ENCODE data around the gene IL1RN. TPM values are rescaled to one million over a fixed set of nuclear protein-coding genes. Genes with fewer than 3 reads are reported as not detected.

The IL1RN gene
- total and polyA plus RNA-seq, 2 donors (not counting 3 experiments of a cell fraction or from before 2014, with no cell fraction given) = not detected

DNA sequence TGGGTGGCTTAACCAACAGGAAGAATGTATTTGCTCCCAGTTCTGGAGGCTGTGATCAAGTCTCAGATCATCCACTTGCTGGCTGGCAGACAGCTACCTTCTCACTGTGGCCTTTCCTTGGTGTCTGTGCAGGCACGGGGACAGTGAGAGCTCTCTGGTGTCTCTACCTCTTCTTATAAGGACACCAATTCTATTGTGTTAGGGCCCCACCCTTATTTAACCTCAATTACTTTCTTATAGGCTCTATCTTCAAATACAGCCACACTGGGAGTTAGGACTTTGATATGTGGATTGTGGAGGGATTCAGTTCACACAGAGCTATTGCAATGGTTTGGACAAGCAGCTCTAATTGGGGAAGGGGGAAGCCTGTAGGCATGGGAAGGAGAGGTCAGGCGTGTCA, 25.3 kb upstream of the IL1RN start:
- CTCF ChIA-PET = no interaction called here
- Histone ChIP-seq H4K20me1 (replicated peaks; ENCODE audit: control insufficient read depth, extremely low read depth, insufficient read depth, low read length) (no peaks in the 10 kb centered on the region), H3K4me2 (ENCODE audit: insufficient read depth, low read length) (no peak overlapping the region), H3K79me2 (ENCODE audit: control insufficient read depth, insufficient read depth, low read length) (no peaks in the 10 kb centered on the region), H3K27ac (ENCODE audit: insufficient read depth, low read depth, low read length) (no peak overlapping the region), H3K9ac (replicated peaks; ENCODE audit: extremely low read depth, insufficient read depth, low read length) (no peak overlapping the region), H3K4me1 (ENCODE audit: control insufficient read depth, extremely low read depth, insufficient read depth, low read length) (no peaks in the 10 kb centered on the region), H3K27me3 (ENCODE audit: control insufficient read depth in 2 of 2, insufficient read depth in 2 of 2, low read length in 2 of 2) (no peaks in the 10 kb centered on the region), H3K36me3 (ENCODE audit: control insufficient read depth in 2 of 2, extremely low read depth in 1 of 2, insufficient read depth in 2 of 2, low read length in 2 of 2) (no peaks in the 10 kb centered on the region), H3K9me1 (replicated peaks; ENCODE audit: control insufficient read depth, extremely low read depth, insufficient read depth, low read length) (no peaks in the 10 kb centered on the region), H3K4me3 (replicated peaks in 1 of 3; ENCODE audit: insufficient read depth in 1 of 3, low read depth in 1 of 3, low read length in 3 of 3) (no peak overlapping the region), H2AFZ (ENCODE audit: low read depth, low read length) (no peak overlapping the region), H3K9me3 (replicated peaks; ENCODE audit: control insufficient read depth, insufficient read depth, low read length) (no peaks in the 10 kb centered on the region)
- POLR2A ChIA-PET = no interaction called here
- no peak for DNase-seq (ENCODE audit: low read depth, low spot score)
- TF ChIP-seq JUN (IDR thresholded peaks at IDR 0.05; ENCODE audit: borderline replicate concordance, insufficient read depth, insufficient read length, low read depth) (no peak), MYC (IDR thresholded peaks at IDR 0.05; ENCODE audit: low read depth, low read length) (no peak), POLR2A (IDR thresholded peaks at IDR 0.05; ENCODE audit: low read depth, low read length) (no peak), MAX (IDR thresholded peaks at IDR 0.05; ENCODE audit: insufficient read depth, insufficient read length) (no peak)
- FAIRE-seq = no peak
- intact Hi-C loops (cut with micrococcal nuclease) = no loop called here
- BruUV-seq (replicated peaks) = no TSS peak
- dilution Hi-C loops (cut with MboI; ENCODE audit: extremely low pct_ligation_motif_present, low sequenced_read_pairs) = no loop called here

GRCh38 chr2:113103277-113103676, 24.1 kb upstream of the IL1RN start:
- H3K4me2 ChIP-seq (ENCODE audit: insufficient read depth, low read length) = no peak overlapping the region
- ChIA-PET CTCF (interaction anchor here (1.5 kb wide), 1 partner anchor 35 kb away, joined by 4 read pairs; no protein-coding TSS in a partner anchor), POLR2A (no interaction called here)
- H3K27me3 ChIP-seq (ENCODE audit: control insufficient read depth in 2 of 2, insufficient read depth in 2 of 2, low read length in 2 of 2) = no peaks in the 10 kb centered on the region
- no peak overlapping the region for H3K27ac ChIP-seq (ENCODE audit: insufficient read depth, low read depth, low read length)
- H3K36me3 ChIP-seq (ENCODE audit: control insufficient read depth in 2 of 2, extremely low read depth in 1 of 2, insufficient read depth in 2 of 2, low read length in 2 of 2) = no peaks in the 10 kb centered on the region
- intact Hi-C loops (cut with micrococcal nuclease) (no loop called here), dilution Hi-C loops (cut with MboI; ENCODE audit: extremely low pct_ligation_motif_present, low sequenced_read_pairs) (no loop called here)
- DNase-seq (ENCODE audit: low read depth, low spot score) (no peak), FAIRE-seq (no peak)
- H3K9me1 ChIP-seq (replicated peaks; ENCODE audit: control insufficient read depth, extremely low read depth, insufficient read depth, low read length) = no peaks in the 10 kb centered on the region
- TF ChIP-seq FOS (IDR thresholded peaks at IDR 0.05; ENCODE audit: borderline replicate concordance, insufficient read depth, low read length) (no peak), CTCF (IDR thresholded peaks at IDR 0.05; ENCODE audit: extremely low read depth in 1 of 2, insufficient read depth in 1 of 2, low read depth in 1 of 2, low read length in 2 of 2) (no peak), MAX (IDR thresholded peaks at IDR 0.05; ENCODE audit: insufficient read depth, insufficient read length) (no peak)
- H3K79me2 ChIP-seq (ENCODE audit: control insufficient read depth, insufficient read depth, low read length) = no peaks in the 10 kb centered on the region
- no peak overlapping the region for H2AFZ ChIP-seq (ENCODE audit: low read depth, low read length)
- no peaks in the 10 kb centered on the region for H3K4me1 ChIP-seq (ENCODE audit: control insufficient read depth, extremely low read depth, insufficient read depth, low read length)
- no peak overlapping the region for H3K4me3 ChIP-seq (replicated peaks in 1 of 3; ENCODE audit: insufficient read depth in 1 of 3, low read depth in 1 of 3, low read length in 3 of 3)
- no TSS peak for BruUV-seq (replicated peaks)
- H4K20me1 ChIP-seq (replicated peaks; ENCODE audit: control insufficient read depth, extremely low read depth, insufficient read depth, low read length) = no peaks in the 10 kb centered on the region
- H3K9me3 ChIP-seq (replicated peaks; ENCODE audit: control insufficient read depth, insufficient read depth, low read length) = no peaks in the 10 kb centered on the region
- no peak overlapping the region for H3K9ac ChIP-seq (replicated peaks; ENCODE audit: extremely low read depth, insufficient read depth, low read length)
